PC-3 (cell line): Measurements from ENCODE around the gene GPR146.

Source experiments
- EZH2 ChIP-seq: fragments of 300-600 bp; sonication (generic); IDR thresholded peaks from one replicate; pipeline ENCODE4 v1.6.1; 2017; ENCODE audit warnings: antibody characterized with exemption, mild to moderate bottlenecking, low read length; ENCODE audit not compliant: unreplicated experiment
- TF ChIP-seq, protein P1 (sequence below): fragments of 300-600 bp; sonication (generic); conservative IDR thresholded peaks from 2 replicates; pipeline ENCODE4 v1.5.1; 2017; ENCODE audit warnings: antibody characterized with exemption, low read depth, mild to moderate bottlenecking, low read length

DNA sequence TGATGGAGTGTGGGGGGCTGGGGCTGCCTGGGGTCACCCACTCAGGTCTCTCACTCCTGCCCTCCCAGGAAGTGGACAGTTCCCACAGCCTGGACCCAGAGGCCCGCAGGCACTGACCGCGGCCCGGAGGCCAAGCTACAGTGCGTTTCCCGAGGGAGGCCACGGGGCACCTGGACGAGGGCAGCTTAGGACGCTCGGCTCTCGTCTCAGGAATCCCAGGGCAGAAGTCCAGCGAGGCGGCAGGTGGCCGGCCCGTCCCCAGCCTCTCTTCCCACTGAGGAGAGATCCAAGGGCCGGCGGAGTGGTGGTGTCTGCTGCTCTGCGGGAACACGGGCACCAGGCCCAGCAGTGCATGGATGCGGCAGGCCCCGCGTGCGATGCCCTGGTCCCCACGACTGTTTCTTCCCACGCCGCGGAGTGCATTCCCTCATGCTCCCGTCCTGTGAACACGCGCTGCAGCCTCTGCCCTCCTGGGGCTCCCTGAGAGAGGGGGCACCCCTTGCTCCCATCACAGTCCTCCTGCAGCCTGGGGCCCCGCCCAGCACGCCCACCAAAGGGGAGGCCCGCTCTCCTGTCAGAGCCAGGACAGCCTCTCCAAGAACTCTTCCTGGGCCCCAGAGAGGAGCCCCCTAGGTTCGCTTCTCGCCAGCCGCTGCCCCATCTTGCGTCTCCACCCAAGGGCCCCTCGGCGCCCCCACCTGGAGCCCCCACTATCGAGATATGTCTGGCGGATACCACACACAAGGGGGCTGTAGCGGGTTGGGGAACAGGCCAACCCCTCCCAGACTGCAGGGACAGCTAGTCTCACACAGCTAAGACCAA, 24.3 kb upstream of the GPR146 start:
- no peak for TF ChIP-seq EZH2
- TF ChIP-seq, protein P1, sequence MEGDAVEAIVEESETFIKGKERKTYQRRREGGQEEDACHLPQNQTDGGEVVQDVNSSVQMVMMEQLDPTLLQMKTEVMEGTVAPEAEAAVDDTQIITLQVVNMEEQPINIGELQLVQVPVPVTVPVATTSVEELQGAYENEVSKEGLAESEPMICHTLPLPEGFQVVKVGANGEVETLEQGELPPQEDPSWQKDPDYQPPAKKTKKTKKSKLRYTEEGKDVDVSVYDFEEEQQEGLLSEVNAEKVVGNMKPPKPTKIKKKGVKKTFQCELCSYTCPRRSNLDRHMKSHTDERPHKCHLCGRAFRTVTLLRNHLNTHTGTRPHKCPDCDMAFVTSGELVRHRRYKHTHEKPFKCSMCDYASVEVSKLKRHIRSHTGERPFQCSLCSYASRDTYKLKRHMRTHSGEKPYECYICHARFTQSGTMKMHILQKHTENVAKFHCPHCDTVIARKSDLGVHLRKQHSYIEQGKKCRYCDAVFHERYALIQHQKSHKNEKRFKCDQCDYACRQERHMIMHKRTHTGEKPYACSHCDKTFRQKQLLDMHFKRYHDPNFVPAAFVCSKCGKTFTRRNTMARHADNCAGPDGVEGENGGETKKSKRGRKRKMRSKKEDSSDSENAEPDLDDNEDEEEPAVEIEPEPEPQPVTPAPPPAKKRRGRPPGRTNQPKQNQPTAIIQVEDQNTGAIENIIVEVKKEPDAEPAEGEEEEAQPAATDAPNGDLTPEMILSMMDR, result no peak
